Measurements from ENCODE around the gene RPRD2.

GRCh38 chr1:150322310-150322709 lies 41.6 kb upstream of the RPRD2 start:
- TF ChIP-seq YY1 (IDR thresholded peaks at IDR 0.05; ENCODE audit: extremely low read depth, insufficient replicate concordance, low read depth, low read length), result no peak
- no peak for TF ChIP-seq CTCF (IDR thresholded peaks at IDR 0.05 in 2 of 3, conservative IDR thresholded peaks at IDR 0.05 in 1 of 3; ENCODE audit: borderline replicate concordance in 1 of 3, insufficient read depth in 1 of 3, low read depth in 2 of 3, low read length in 2 of 3)
- no peak for TF ChIP-seq EZH2 (IDR thresholded peaks at IDR 0.05)
- TF ChIP-seq POLR2A (IDR thresholded peaks at IDR 0.05; ENCODE audit: borderline replicate concordance, extremely low read depth, insufficient read depth, insufficient read length), result no peak
- no peak for TF ChIP-seq SRF (IDR thresholded peaks at IDR 0.05; ENCODE audit: low read depth)
- TF ChIP-seq REST (IDR thresholded peaks at IDR 0.05; ENCODE audit: low read depth), result no peak
- TF ChIP-seq MAX (IDR thresholded peaks at IDR 0.05), result no peak
- no peak for TF ChIP-seq POLR2AphosphoS5 (IDR thresholded peaks at IDR 0.05; ENCODE audit: low read depth, low read length)
- TF ChIP-seq CEBPB (IDR thresholded peaks at IDR 0.05; ENCODE audit: low read depth), result no peak
- TF ChIP-seq JUND (IDR thresholded peaks at IDR 0.05), result no peak
